Muscle layer of duodenum (tissue), 2 donors: ENCODE measurements around the gene PTP4A2.

Experiments
- H3K27ac ChIP-seq: one replicate; pipeline ENCODE4 v1.7.0; 2013; ENCODE audit warnings: mild to moderate bottlenecking, low read length
- H3K27me3 ChIP-seq: one replicate; pipeline ENCODE4 v1.7.0; 2013; ENCODE audit warnings: low read depth, mild to moderate bottlenecking, control low read depth, low read length
- H3K36me3 ChIP-seq, 2 donors: one replicate each; pipeline ENCODE4 v1.7.0; 2013; ENCODE audit warnings: low read length in 2 of 2, control low read depth in 1 of 2, mild to moderate bottlenecking in 1 of 2; ENCODE audit not compliant: insufficient read depth in 2 of 2, control insufficient read depth in 1 of 2
- H3K4me1 ChIP-seq, 2 donors: one replicate each; pipeline ENCODE4 v1.7.0; 2013; ENCODE audit warnings: low read length in 2 of 2, mild to moderate bottlenecking in 2 of 2, control low read depth in 1 of 2, moderate library complexity in 1 of 2; ENCODE audit not compliant: insufficient read depth in 2 of 2, control insufficient read depth in 1 of 2
- H3K4me3 ChIP-seq, 2 donors: one replicate each; pipeline ENCODE4 v1.7.0; 2013; ENCODE audit warnings: low read length in 2 of 2, low read depth in 1 of 2, mild to moderate bottlenecking in 1 of 2
- H3K9me3 ChIP-seq, 2 donors: one replicate each; pipeline ENCODE4 v1.7.0; 2013; ENCODE audit warnings: low read length in 2 of 2, control low read depth in 1 of 2, mild to moderate bottlenecking in 1 of 2; ENCODE audit not compliant: control insufficient read depth in 1 of 2
- donor health status: healthy.

PTP4A2 gene

GRCh38 chr1:31938184-31938975 lies at the start of gene PTP4A2:
Gene PTP4A2, minus strand, starts transcription at chr1:31938368. Its CDS starts 19,303 bp downstream, at chr1:31919065.
- Histone ChIP-seq H3K27me3 (no peaks in the 10 kb centered on the region), H3K27ac (peak within 1 kb of the TSS; percentile 93), H3K9me3 (no peaks in the 10 kb centered on the region), H3K36me3 (peaks cover 0 to 8% of the 10 kb centered on the region in 2 donors), H3K4me3 (peak within 1 kb of the TSS; percentile 78 to 89), H3K4me1 (peaks cover 13 to 35% of the 10 kb centered on the region in 2 donors)

DNA sequence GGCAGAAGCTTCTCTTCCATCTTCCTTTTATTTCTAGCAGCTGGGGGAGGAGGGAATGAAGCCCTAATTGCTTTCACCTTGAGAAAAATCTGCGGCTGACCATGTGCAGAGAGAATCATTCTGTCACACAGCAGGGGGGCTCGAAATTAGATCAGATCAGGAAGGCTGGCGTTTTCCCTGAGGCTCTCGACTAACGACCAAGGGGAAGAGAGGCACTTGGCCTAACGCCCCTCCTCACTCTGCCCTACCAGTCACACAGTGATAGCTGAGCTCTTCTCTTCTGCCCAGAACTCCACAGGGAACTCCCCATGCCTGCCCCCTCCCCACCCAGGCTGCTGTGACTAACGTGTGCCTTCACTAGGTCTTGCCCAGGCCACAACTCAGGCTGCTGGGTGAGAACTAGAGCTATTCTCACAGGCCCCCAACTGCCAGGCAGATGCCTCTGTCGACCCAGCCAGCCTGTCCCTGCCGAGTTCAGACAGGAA lies 49.0 kb upstream of the PTP4A2 start:
- no peaks in the 10 kb centered on the region for H3K36me3 ChIP-seq
- peaks cover 6 to 10% of the 10 kb centered on the region in 2 donors for H3K4me1 ChIP-seq
- H3K9me3 ChIP-seq = no peaks in the 10 kb centered on the region
- H3K27me3 ChIP-seq = no peaks in the 10 kb centered on the region
- H3K4me3 ChIP-seq = no peak overlapping the region
- no peak overlapping the region for H3K27ac ChIP-seq

DNA sequence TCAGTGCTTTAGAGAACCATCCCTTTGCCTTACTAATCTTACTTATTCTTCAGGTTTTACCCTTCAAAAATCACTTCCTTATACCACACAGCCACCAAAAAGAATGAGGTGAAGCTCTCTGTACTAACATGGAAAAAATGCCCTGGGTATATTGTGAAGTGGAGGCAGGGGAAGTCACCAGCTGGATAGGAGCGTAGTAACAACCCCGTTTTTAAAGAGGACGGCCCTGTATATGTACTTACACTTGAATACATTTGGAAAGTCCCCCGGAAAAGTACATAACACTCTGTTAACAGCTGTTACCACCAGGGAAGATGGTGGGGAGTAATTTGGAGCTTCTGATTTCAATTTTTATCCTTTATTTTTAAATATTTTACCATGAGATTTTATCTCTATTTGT lies 47.3 kb upstream of the PTP4A2 start:
- Histone ChIP-seq H3K36me3 (no peaks in the 10 kb centered on the region), H3K27me3 (no peaks in the 10 kb centered on the region), H3K4me3 (no peak overlapping the region), H3K27ac (peak overlapping the region; percentile 30), H3K4me1 (peaks cover 6 to 10% of the 10 kb centered on the region in 2 donors), H3K9me3 (no peaks in the 10 kb centered on the region)

- Histone ChIP-seq H3K4me3 (no peak overlapping the region), H3K9me3 (no peaks in the 10 kb centered on the region), H3K36me3 (no peaks in the 10 kb centered on the region), H3K4me1 (peaks cover 6 to 10% of the 10 kb centered on the region in 2 donors), H3K27me3 (no peaks in the 10 kb centered on the region), H3K27ac (peak overlapping the region; percentile 30)
Measured at GRCh38 chr1:31984419-31985347, 46.5 kb upstream of the PTP4A2 start.

DNA sequence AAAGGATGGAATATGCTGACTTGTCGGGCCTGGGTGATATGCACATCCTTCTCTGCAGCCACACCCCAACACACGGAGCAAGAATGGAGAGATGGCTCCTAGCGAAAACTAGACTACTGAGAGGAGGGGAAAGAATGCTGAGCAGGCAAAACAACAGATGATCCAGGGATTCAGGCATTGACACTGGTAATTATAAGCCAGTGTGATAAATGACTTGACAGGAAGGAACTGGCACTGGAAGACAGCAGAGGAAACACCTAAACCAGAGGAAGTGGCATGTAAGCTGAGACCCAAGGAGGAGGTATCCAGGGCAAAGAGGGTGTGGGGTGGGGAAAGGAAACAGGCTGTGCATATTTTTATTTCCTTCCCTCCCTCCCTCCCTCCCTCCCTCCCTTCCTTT lies 43.8 kb upstream of the PTP4A2 start:
- Histone ChIP-seq H3K4me1 (peaks cover 6 to 10% of the 10 kb centered on the region in 2 donors), H3K27ac (no peak overlapping the region), H3K27me3 (no peaks in the 10 kb centered on the region), H3K36me3 (no peaks in the 10 kb centered on the region), H3K4me3 (no peak overlapping the region), H3K9me3 (no peaks in the 10 kb centered on the region)

GRCh38 chr1:31981456-31981839 lies 43.3 kb upstream of the PTP4A2 start:
- no peaks in the 10 kb centered on the region for H3K27me3 ChIP-seq
- no peak overlapping the region for H3K4me3 ChIP-seq
- H3K9me3 ChIP-seq = no peaks in the 10 kb centered on the region
- peaks cover 6 to 10% of the 10 kb centered on the region in 2 donors for H3K4me1 ChIP-seq
- no peak overlapping the region for H3K27ac ChIP-seq
- no peaks in the 10 kb centered on the region for H3K36me3 ChIP-seq

GRCh38 chr1:31980835-31981455 lies 42.8 kb upstream of the PTP4A2 start:
- H3K27ac ChIP-seq = no peak overlapping the region
- H3K4me1 ChIP-seq = peaks cover 6 to 10% of the 10 kb centered on the region in 2 donors
- H3K27me3 ChIP-seq = no peaks in the 10 kb centered on the region
- H3K9me3 ChIP-seq = no peaks in the 10 kb centered on the region
- H3K36me3 ChIP-seq = no peaks in the 10 kb centered on the region
- no peak overlapping the region for H3K4me3 ChIP-seq

DNA sequence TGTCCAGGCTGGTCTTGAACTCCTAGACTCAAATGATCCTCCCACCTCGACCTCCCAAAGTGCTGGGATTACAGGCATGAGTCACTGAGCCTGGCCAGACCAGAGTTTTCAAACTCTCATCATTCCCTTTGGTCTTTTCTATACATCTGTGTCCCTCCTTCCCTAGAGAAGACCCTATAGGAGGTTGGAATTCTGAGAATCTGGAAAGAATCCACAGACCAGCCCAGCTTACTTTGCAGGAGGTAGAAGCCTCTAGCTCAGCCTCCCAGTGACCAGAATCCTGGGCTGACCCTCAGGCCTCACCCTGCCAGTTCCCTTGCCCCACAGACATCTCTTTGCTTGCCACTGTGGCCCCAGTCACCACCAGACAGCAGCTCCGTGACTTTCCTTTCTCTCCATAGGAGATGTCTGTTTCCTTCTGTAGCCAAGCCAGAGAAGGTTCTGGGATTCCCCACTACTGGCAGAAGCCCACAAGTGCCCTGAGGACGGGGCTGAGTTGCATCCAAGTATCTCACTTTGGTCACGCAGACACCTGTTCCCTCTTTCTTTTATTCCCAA lies 40.8 kb upstream of the PTP4A2 start:
- H3K36me3 ChIP-seq = no peaks in the 10 kb centered on the region
- H3K4me1 ChIP-seq = no peaks in the 10 kb centered on the region
- H3K9me3 ChIP-seq = no peaks in the 10 kb centered on the region
- no peak overlapping the region for H3K4me3 ChIP-seq
- no peaks in the 10 kb centered on the region for H3K27me3 ChIP-seq
- H3K27ac ChIP-seq = no peak overlapping the region

GRCh38 chr1:31977385-31978131 lies 39.4 kb upstream of the PTP4A2 start:
- no peaks in the 10 kb centered on the region for H3K4me1 ChIP-seq
- no peak overlapping the region for H3K4me3 ChIP-seq
- no peak overlapping the region for H3K27ac ChIP-seq
- H3K27me3 ChIP-seq = no peaks in the 10 kb centered on the region
- no peaks in the 10 kb centered on the region for H3K9me3 ChIP-seq
- no peaks in the 10 kb centered on the region for H3K36me3 ChIP-seq

GRCh38 chr1:31976401-31976800 lies 38.2 kb upstream of the PTP4A2 start:
- H3K4me1 ChIP-seq = no peaks in the 10 kb centered on the region
- H3K4me3 ChIP-seq = no peak overlapping the region
- H3K9me3 ChIP-seq = no peaks in the 10 kb centered on the region
- H3K36me3 ChIP-seq = no peaks in the 10 kb centered on the region
- no peak overlapping the region for H3K27ac ChIP-seq
- no peaks in the 10 kb centered on the region for H3K27me3 ChIP-seq
